HG02610 (cell line): Measurements from ENCODE around the gene MARCKS.
A peak's percentile ranks its signal among the peaks of the same experiment; 100 is the strongest.

ENCODE experiments used
- ATAC-seq: cut with Tn5 transposase; IDR thresholded peaks from one replicate; pipeline ENCODE4 v1.9.1; 2021; ENCODE audit warnings: mild to moderate bottlenecking, moderate library complexity; ENCODE audit not compliant: unreplicated experiment

MARCKS gene

DNA sequence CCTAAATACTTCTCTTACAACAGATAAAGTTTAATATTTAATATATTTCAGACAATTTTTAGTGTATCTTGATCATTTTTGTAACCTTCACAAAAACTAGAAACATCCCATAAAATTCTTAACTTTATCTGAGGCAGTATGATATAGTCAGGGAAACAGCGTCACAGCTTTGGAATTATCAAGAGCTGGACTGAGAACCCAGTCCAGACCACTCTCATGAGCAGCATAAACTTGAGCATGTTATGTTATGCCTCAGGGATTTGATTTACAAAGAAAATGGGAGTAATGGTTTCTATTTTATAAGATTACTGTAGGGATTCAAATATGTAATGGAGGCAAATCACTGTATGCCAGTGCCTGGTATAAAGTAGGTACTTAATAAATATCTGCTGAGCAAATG, 8.3 kb upstream of the MARCKS start:
- ATAC-seq = no peak

GRCh38 chr6:113853252-113853651, 3.9 kb upstream of the MARCKS start:
- ATAC-seq = no peak

- peak; percentile 13 for ATAC-seq
These were observed 2.3 kb upstream of the MARCKS start for GRCh38 chr6:113854531-113855499.

DNA sequence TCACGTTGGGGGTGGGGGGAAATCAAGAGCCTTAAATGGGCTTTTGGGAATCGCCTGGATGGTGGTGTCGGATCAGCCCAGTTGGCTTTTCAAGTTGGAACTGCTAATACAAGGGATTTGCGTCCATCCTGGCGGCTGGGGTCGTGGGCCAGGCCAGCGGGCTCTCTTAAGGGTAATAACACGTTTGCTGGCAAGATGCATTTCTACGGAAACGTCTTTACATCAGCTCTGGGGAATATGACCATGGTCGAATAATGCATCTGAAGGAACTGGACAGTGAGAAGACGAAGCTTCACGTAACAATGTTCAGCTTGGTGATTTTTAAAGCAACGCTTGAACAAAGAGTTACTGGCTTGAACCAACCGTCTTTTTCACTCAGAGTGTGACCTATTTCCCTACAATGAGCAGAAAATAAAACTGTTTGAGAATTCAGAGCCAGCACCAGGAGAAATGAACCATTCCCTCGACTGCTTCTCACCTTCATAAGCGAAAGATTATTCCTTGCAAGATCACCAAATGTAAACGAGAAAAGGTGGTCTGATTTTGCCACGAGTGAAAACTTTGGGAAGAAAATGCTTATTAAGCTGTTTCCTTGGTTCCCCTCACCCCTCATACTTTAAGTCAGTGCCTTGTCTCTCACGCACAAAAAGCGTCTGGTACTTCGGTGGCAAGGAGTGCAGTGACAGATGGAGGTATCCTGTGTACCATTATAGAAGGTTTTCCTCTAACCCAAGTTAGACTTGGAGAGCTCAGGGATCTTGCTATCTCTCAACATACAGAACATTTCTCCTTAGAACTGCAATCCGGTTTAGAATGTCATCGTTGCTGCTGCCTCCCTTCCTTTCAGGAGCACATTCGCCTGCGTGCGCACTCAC, 1.4 kb upstream of the MARCKS start:
- ATAC-seq = no peak

GRCh38 chr6:113856375-113856624, 845 bp upstream of the MARCKS start:
- ATAC-seq = no peak

- no peak for ATAC-seq
These were observed 673 bp downstream of the MARCKS start for GRCh38 chr6:113857556-113858479.

DNA sequence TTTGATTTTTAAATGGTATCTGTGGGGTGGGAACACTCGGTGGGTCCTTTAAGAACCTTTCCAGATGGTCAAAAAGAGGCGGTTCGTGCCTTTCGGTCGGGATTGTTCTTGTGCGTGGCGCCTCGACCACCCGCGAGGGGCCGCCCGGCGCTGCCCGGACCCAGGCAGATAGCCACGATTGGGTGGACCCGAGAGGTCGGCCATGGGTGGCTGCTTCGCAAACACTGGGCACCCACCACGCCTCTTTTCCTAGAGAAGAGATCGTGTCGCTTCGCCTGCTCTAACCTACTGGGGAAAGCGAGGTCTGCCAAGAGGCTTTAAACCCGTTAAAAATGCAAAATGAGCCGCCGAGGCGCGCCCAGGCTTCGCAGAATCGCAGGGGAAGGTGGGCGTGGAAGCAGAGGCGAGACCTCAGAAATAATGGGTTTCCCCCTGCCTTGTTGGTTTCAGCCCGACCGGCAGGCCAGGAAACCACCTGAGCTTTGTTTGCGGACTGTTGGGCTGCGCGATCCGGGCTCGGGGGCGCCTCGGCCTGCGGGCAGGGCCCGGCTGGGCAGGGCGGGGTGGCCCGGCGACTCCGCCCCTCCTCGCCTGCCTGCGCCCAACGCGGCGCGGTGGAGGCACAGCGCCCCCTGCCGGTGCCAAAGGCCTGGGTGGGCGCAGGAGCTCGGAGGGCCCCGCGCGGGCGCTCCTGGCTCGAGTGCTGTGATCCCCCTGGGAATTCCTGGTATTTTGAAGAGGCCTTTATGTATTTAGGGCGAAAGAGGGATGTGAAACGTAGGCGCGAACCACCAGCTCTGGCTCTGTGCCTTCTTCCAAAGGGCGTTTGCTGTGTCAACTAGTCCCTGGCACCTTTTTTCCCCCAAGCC, 1.6 kb downstream of the MARCKS start:
- peak; percentile 81 for ATAC-seq

- peak; percentile 0 for ATAC-seq
These were observed 2.4 kb downstream of the MARCKS start for GRCh38 chr6:113859349-113860180.

DNA sequence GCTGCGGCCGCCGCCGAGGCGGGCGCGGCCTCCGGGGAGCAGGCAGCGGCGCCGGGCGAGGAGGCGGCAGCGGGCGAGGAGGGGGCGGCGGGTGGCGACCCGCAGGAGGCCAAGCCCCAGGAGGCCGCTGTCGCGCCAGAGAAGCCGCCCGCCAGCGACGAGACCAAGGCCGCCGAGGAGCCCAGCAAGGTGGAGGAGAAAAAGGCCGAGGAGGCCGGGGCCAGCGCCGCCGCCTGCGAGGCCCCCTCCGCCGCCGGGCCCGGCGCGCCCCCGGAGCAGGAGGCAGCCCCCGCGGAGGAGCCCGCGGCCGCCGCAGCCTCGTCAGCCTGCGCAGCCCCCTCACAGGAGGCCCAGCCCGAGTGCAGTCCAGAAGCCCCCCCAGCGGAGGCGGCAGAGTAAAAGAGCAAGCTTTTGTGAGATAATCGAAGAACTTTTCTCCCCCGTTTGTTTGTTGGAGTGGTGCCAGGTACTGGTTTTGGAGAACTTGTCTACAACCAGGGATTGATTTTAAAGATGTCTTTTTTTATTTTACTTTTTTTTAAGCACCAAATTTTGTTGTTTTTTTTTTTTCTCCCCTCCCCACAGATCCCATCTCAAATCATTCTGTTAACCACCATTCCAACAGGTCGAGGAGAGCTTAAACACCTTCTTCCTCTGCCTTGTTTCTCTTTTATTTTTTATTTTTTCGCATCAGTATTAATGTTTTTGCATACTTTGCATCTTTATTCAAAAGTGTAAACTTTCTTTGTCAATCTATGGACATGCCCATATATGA, 3.2 kb downstream of the MARCKS start:
- no peak for ATAC-seq

DNA sequence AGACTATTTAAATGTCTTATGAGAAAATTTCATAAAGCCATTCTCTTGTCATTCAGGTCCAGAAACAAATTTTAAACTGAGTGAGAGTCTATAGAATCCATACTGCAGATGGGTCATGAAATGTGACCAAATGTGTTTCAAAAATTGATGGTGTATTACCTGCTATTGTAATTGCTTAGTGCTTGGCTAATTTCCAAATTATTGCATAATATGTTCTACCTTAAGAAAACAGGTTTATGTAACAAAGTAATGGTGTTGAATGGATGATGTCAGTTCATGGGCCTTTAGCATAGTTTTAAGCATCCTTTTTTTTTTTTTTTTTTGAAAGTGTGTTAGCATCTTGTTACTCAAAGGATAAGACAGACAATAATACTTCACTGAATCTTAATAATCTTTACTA, 5.0 kb downstream of the MARCKS start:
- no peak for ATAC-seq

GRCh38 chr6:113870917-113871316, 13.8 kb downstream of the MARCKS start:
- ATAC-seq = no peak

DNA sequence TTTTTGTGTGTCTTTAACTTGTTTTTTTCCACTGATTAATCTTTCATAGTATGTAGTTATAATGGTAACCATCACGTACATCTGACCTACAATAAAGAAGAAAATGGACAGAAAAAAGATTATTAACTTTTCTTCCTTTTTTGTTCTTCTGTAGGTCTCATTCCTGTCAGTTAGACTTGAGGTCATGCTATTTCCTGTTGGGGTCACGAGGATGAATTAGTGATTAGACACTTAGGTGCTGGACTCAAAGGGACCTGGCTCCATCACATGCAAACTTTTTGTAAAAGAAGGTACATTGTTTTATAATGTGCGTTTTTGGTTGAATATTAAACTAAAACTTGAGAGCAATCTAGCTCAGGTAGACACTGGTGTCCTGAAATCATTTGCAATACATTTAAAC, 14.8 kb downstream of the MARCKS start:
- ATAC-seq = no peak

GRCh38 chr6:113873043-113873667, 16.0 kb downstream of the MARCKS start:
- ATAC-seq = peak; percentile 88

- no peak for ATAC-seq
These were observed 18.3 kb downstream of the MARCKS start for GRCh38 chr6:113875470-113875869.

DNA sequence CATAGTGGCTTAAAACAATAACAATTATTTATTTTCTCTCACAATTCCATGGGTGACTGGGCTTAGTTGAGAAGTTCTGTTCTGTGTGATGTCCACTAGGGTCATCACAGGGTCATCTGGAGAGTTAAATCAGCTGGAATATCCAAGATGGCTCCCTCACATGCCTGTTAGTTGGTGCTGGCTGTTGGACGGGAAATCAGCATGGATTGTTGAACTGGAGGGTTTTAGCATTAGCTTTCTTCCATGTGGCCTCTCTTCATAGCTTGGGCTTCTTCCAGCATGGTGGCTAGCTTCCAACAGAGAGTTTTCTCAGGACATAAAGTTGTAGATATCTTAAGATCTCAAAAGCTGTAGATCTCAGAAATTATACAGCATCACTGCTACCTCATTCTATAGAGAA, 19.6 kb downstream of the MARCKS start:
- ATAC-seq = no peak

- peak; percentile 99 for ATAC-seq
These were observed 22.3 kb downstream of the MARCKS start for GRCh38 chr6:113879186-113880096.

DNA sequence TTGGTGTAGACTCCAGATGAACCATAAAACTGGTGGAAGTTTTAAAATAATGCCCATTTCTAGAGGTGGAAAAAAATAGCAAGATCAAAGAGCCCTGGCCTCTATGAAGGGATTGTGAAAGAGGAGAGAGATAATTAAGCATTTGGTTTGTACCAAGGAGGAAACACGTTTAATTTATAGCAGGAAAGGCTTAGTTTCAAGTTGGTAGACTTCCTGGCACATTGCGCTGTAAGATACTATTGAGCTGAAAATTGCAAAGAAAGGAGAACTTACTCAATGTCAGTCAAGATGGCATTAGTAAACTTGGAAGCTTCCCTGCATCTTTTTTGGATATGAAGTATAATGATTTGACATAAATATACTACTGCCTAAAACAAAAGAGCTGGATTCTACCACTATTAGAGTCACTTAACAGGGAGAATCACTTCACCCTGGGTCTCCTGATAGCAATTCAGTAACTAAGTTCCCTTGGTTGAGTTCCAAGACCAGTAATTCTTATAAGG, 24.4 kb downstream of the MARCKS start:
- no peak for ATAC-seq
